Subcutaneous abdominal adipose tissue (tissue), 5 donors: Measurements from ENCODE around the gene PDK2.

Experiments used
- H3K27ac ChIP-seq: one replicate; pipeline ENCODE4 v1.7.0; 2013; ENCODE audit warnings: low read depth, mild to moderate bottlenecking, inconsistent platforms, low read length, moderate library complexity
- H3K27me3 ChIP-seq, 5 donors: one replicate each; pipeline ENCODE4 v1.7.0; 2013; ENCODE audit warnings: low read length in 5 of 5, inconsistent platforms in 1 of 5; ENCODE audit not compliant: control insufficient read depth in 5 of 5, insufficient read depth in 4 of 5
- H3K36me3 ChIP-seq, 5 donors: one replicate each; pipeline ENCODE4 v1.7.0; 2013; ENCODE audit warnings: low read length in 5 of 5; ENCODE audit not compliant: control insufficient read depth in 5 of 5, insufficient read depth in 5 of 5
- H3K4me1 ChIP-seq, 5 donors: one replicate each; pipeline ENCODE4 v1.7.0; 2013; ENCODE audit warnings: low read length in 5 of 5, mild to moderate bottlenecking in 3 of 5, moderate library complexity in 1 of 5; ENCODE audit not compliant: control insufficient read depth in 5 of 5, insufficient read depth in 5 of 5
- H3K4me3 ChIP-seq, 5 donors: one replicate each; pipeline ENCODE4 v1.7.0; 2013; ENCODE audit warnings: low read length in 5 of 5, low read depth in 1 of 5
- H3K9ac ChIP-seq, 5 donors: one replicate each; pipeline ENCODE4 v1.7.0; 2013; ENCODE audit warnings: low read length in 5 of 5, mild to moderate bottlenecking in 4 of 5, moderate library complexity in 3 of 5
- H3K9me3 ChIP-seq, 5 donors: one replicate each; pipeline ENCODE4 v1.7.0; 2013; ENCODE audit warnings: low read length in 5 of 5; ENCODE audit not compliant: control insufficient read depth in 5 of 5
- donor health status: healthy.
- donor health status: healthy.
- donor health status: healthy.
- donor health status: healthy.
- donor health status: healthy.

The PDK2 gene

GRCh38 chr17:50136096-50136687 lies 41.0 kb downstream of the PDK2 start:
- H3K4me1 ChIP-seq: peaks cover 2 to 23% (median 18%) of the 10 kb centered on the region in 5 donors
- H3K36me3 ChIP-seq: peaks cover 0 to 69% (median 64%) of the 10 kb centered on the region in 5 donors
- H3K27me3 ChIP-seq: no peaks in the 10 kb centered on the region
- no peak overlapping the region for H3K27ac ChIP-seq
- no peak overlapping the region for H3K9ac ChIP-seq
- H3K9me3 ChIP-seq: no peaks in the 10 kb centered on the region
- H3K4me3 ChIP-seq: no peak overlapping the region

DNA sequence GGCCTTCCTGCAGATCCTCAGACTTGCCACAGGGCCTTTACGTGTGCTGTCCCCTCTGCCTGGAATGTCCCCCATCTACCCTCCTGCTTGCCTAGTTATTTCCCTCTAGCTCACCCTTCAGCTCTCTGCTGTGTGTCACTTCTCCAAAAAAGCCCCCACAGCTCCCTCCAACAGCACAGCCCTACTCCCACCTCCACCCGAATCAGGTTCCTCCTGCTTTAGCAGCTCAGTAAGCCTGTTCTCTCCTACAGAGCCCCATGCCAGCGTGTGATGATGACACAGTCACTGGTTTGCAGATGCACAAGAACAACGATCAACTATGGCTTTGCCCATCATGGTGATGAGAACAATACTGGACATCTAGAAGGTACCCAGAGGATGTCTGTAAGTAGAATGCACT lies 41.9 kb downstream of the PDK2 start:
- Histone ChIP-seq H3K27ac (no peak overlapping the region), H3K4me3 (no peak overlapping the region), H3K9ac (no peak overlapping the region), H3K4me1 (peaks cover 4 to 31% (median 25%) of the 10 kb centered on the region in 5 donors), H3K9me3 (no peaks in the 10 kb centered on the region), H3K27me3 (no peaks in the 10 kb centered on the region), H3K36me3 (peaks cover 0 to 77% (median 71%) of the 10 kb centered on the region in 5 donors)

GRCh38 chr17:50139185-50139783 lies 44.1 kb downstream of the PDK2 start:
- Histone ChIP-seq H3K9me3 (no peaks in the 10 kb centered on the region), H3K27me3 (no peaks in the 10 kb centered on the region), H3K36me3 (peaks cover 0 to 98% (median 93%) of the 10 kb centered on the region in 5 donors), H3K4me3 (no peak overlapping the region), H3K27ac (no peak overlapping the region), H3K9ac (peak overlapping the region in 1 of 5 donors; percentile 33), H3K4me1 (peaks cover 2 to 38% (median 23%) of the 10 kb centered on the region in 5 donors)

- Histone ChIP-seq H3K27ac (no peak overlapping the region), H3K9me3 (no peaks in the 10 kb centered on the region), H3K9ac (peak overlapping the region in 1 of 5 donors; percentile 18), H3K4me1 (peaks cover 2 to 48% (median 28%) of the 10 kb centered on the region in 5 donors), H3K27me3 (no peaks in the 10 kb centered on the region), H3K4me3 (peak overlapping the region in 2 of 5 donors; percentile 5 to 20), H3K36me3 (peaks cover 0 to 99% (median 96%) of the 10 kb centered on the region in 5 donors)
Observed at GRCh38 chr17:50139950-50140885, 45.1 kb downstream of the PDK2 start.

GRCh38 chr17:50141026-50141744 lies 46.0 kb downstream of the PDK2 start:
- Histone ChIP-seq H3K27ac (peak overlapping the region; percentile 23), H3K4me1 (peaks cover 2 to 57% (median 37%) of the 10 kb centered on the region in 5 donors), H3K27me3 (no peaks in the 10 kb centered on the region), H3K9me3 (no peaks in the 10 kb centered on the region), H3K36me3 (peaks cover 0 to 94% (median 87%) of the 10 kb centered on the region in 5 donors), H3K4me3 (peak overlapping the region in 1 of 5 donors; percentile 5), H3K9ac (peak overlapping the region in 1 of 5 donors; percentile 18)

GRCh38 chr17:50141745-50142110 lies 46.6 kb downstream of the PDK2 start:
- peak overlapping the region in 1 of 5 donors; percentile 5 for H3K4me3 ChIP-seq
- H3K9me3 ChIP-seq: no peaks in the 10 kb centered on the region
- H3K27ac ChIP-seq: peak overlapping the region; percentile 23
- no peaks in the 10 kb centered on the region for H3K27me3 ChIP-seq
- peaks cover 0 to 89% (median 81%) of the 10 kb centered on the region in 5 donors for H3K36me3 ChIP-seq
- H3K9ac ChIP-seq: no peak overlapping the region
- peaks cover 6 to 63% (median 43%) of the 10 kb centered on the region in 5 donors for H3K4me1 ChIP-seq

DNA sequence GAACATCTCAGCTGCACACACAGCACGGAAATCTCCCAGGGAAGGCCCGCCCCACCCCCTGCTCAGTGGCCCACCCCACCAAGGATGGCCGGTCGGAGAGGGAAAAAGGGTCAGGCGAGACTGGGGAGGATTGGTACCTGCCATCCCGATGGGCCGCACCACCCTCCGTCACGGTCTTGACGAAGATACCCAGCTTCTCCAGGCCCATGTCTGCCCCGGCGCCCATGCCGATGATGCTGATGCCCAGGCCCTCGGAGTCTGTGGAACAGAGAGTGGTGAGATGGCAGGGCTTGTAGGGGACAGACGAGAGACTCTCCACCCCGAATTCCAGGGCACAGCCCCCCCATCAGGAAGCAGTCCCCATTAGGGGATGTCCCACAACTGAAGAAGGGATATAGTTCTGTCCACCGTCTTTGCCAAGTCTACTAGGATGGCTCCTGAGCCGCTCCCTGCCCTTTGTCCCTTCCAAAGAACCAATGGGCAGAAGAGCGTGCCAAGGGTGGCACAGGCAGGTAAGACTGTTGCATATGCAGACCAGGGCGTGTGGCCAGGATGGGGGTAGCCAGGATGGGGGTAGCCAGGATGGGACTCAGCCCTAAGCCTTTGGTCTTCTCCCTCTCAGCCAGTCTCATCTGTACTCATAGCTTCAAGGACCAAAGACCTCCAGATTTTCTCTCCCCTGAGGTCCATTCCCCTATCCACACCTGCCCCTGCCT lies 48.5 kb downstream of the PDK2 start:
- no peak overlapping the region for H3K9ac ChIP-seq
- no peaks in the 10 kb centered on the region for H3K9me3 ChIP-seq
- H3K4me1 ChIP-seq: peaks cover 13 to 82% (median 62%) of the 10 kb centered on the region in 5 donors
- no peak overlapping the region for H3K4me3 ChIP-seq
- H3K36me3 ChIP-seq: peaks cover 0 to 70% (median 62%) of the 10 kb centered on the region in 5 donors
- no peaks in the 10 kb centered on the region for H3K27me3 ChIP-seq
- no peak overlapping the region for H3K27ac ChIP-seq

GRCh38 chr17:50144355-50144754 lies 49.2 kb downstream of the PDK2 start:
- Histone ChIP-seq H3K27ac (peak overlapping the region; percentile 17), H3K4me3 (no peak overlapping the region), H3K36me3 (peaks cover 0 to 63% (median 55%) of the 10 kb centered on the region in 5 donors), H3K9me3 (no peaks in the 10 kb centered on the region), H3K9ac (peak overlapping the region in 1 of 5 donors; percentile 23), H3K4me1 (peaks cover 13 to 87% (median 68%) of the 10 kb centered on the region in 5 donors), H3K27me3 (no peaks in the 10 kb centered on the region)
